Astrocyte of the spinal cord (primary cell): ENCODE data around the gene ADAD2.
A peak's percentile ranks its signal among the peaks of the same experiment; 100 is the strongest.

Experiments
- DNase-seq: peaks from one replicate; pipeline ENCODE4 v3.0.0; 2011; ENCODE audit warnings: low read depth, low spot score
- H3K4me3 ChIP-seq: 2 replicates; pipeline ENCODE4 v1.5.1; 2011; ENCODE audit warnings: low read depth, mild to moderate bottlenecking, low read length, moderate library complexity
- in situ Hi-C: cut with HindIII; loops from 2 replicates; pipeline ENCODE4 v1.10.0; 2017; ENCODE audit warnings: low sequenced_read_pairs
- TF ChIP-seq, protein P1 (sequence below): IDR thresholded peaks from 2 replicates; pipeline ENCODE4 v1.5.1; 2012; ENCODE audit warnings: low read depth, mild to moderate bottlenecking, low read length, inconsistent platforms

The ADAD2 gene

DNA sequence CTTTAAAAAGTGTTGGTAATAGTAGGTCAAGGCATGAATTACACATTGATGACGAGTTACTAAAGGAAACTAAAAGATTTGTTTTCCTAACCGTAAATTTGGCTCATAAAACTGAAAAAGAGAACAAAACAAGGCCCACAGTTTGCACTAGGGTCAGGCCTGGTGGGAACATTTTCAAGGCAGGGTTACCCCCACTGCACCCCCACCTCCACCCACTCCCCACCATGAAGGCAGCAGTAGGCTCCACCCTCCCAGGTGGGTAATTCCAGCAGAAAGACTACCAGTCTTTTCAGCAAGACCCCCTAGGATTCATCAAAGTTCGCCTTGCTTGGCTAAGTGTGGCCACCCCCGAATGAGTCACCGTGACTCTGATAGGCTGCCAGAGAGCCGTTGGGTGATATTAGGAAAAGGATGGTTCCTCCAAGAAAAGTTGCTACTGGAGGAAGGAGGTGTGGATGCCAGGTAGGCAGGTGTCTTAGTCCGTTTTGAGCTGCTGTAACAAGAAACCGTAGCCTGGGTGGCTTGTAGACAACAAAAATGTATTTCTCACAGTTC, 37.2 kb upstream of the ADAD2 start:
- no peak for DNase-seq
- in situ Hi-C loops = no loop called here
- H3K4me3 ChIP-seq = no peak overlapping the region
- TF ChIP-seq, protein P1, sequence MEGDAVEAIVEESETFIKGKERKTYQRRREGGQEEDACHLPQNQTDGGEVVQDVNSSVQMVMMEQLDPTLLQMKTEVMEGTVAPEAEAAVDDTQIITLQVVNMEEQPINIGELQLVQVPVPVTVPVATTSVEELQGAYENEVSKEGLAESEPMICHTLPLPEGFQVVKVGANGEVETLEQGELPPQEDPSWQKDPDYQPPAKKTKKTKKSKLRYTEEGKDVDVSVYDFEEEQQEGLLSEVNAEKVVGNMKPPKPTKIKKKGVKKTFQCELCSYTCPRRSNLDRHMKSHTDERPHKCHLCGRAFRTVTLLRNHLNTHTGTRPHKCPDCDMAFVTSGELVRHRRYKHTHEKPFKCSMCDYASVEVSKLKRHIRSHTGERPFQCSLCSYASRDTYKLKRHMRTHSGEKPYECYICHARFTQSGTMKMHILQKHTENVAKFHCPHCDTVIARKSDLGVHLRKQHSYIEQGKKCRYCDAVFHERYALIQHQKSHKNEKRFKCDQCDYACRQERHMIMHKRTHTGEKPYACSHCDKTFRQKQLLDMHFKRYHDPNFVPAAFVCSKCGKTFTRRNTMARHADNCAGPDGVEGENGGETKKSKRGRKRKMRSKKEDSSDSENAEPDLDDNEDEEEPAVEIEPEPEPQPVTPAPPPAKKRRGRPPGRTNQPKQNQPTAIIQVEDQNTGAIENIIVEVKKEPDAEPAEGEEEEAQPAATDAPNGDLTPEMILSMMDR = no peak

DNA sequence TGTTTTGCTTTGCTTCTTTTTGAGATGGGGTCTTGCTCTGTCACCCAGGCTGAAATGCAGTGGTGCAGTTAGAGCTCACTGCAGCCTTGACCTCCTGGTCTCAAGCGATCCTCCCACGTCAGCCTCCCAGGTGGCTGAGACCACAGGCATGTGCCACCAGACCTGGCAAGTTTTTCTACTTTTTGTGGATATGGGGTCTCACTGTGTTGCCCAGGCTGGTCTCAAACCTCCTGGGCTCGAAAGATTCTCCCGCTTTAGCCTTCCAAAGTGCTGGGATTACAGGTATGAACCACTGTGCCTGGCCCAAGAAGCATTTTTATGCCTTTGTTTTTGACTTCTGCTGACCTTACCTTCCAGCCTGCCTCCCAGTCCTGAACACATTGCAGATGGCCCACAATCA, 35.7 kb upstream of the ADAD2 start:
- H3K4me3 ChIP-seq = no peak overlapping the region
- no peak for DNase-seq
- in situ Hi-C loops = no loop called here
- TF ChIP-seq, protein P1 = no peak

DNA sequence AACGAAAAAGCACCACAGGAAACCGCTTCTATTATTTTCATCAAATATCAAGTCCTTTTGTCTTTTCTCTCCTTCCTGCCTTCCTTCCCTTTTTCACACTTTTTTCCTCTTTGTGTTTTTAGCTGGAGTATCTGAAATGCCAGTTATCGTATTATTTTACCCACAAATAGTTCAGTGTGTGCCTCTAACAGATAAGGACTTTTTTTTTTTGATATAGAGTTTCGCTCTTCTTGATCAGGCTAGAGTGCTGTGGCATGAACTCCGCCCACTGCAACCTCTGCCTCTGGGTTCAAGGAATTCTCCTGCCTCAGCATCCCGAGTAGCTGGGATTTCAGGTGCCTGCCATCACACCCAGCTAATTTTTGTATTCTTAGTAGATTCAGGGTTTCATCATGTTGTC, 35.2 kb upstream of the ADAD2 start:
- no peak overlapping the region for H3K4me3 ChIP-seq
- in situ Hi-C loops = no loop called here
- DNase-seq = no peak
- TF ChIP-seq, protein P1 = no peak

DNA sequence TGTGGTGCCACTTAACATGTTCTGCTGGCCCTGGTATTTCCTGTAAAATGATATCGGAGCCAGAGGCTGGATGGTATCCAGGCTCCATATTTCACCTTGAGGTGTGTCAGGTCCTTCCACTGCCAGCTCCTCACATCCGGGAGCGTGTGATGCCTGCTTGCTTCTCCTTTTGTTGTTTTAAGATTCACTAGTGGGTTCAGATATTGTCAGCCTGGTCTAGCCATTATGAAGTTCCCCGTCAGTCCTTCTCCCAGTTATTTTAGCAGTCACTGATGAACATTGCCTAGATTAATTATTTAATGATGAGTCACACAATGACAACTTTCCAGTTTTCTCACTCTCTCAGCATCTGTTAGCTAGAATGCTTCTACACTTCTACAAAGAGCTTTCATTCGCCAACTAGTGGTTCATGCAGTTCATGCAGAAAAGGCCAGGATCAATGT, 34.6 kb upstream of the ADAD2 start:
- no peak for DNase-seq
- in situ Hi-C loops = no loop called here
- TF ChIP-seq, protein P1 = peak; percentile 4
- H3K4me3 ChIP-seq = no peak overlapping the region

DNA sequence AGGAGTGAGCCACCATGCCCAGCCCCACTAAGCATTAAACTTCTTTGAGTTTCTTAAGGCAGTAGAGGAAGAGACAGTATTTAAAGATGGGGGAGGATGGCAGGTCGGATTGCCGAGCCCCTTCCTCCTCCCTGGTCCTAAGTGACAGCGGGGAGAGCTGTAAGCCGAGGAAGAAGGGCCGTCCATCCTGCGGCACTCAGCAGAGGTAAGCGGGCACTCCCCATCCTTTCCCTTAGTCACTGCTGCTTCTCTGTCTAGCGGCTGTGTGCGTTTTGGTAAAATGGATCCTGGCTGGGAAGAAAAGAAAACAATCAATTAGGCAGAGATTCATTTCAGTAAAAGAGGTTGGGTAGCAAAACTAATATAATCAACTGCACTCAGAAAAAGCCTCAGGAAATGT, 31.9 kb upstream of the ADAD2 start:
- DNase-seq = no peak
- TF ChIP-seq, protein P1 = no peak
- no peak overlapping the region for H3K4me3 ChIP-seq
- in situ Hi-C loops = no loop called here

DNA sequence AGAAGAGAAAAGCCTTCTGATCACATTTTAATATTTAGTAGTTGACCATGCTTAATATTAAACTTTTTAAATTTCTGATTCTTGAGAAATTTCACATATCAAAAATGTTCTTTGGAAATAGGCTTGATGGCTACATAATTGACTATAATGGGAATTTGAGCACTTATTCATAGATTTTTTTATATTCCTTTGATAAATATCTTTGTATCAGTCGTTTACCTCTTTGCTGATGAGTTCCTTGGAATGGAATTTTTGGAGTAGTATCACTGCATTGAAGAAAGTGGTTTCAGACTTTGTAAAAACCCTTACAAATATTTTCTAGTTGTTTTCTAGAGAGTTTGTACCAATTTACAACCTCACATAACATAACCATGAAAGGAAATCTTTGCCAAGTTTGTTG, 31.2 kb upstream of the ADAD2 start:
- no peak overlapping the region for H3K4me3 ChIP-seq
- in situ Hi-C loops = no loop called here
- DNase-seq = no peak
- TF ChIP-seq, protein P1 = no peak

DNA sequence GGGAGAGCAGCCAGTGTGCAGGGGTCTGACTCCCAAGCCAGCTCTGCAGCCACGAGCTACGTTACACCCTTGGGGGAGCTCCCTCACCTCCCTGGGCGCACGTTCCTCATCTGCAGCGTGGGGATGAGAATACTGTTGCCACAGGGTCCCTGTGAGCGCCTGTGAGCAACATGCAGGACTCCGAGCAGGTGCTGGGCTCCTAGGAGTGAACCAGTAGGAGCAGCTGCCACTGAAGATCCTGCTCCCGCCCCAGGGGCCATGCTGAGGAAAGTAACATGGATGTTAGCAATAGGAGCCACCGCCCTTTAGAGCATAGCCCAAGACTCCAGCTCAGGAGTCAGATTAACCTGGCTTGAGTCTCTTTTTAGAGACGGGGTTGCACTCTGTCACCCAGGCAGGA, 29.9 kb upstream of the ADAD2 start:
- in situ Hi-C loops = no loop called here
- DNase-seq = no peak
- TF ChIP-seq, protein P1 = no peak

More for the DNA sequence above, 29.9 kb upstream of the ADAD2 start:
- H3K4me3 ChIP-seq = no peak overlapping the region
